ENCODE data around the gene VAMP2.

Gene VAMP2

DNA sequence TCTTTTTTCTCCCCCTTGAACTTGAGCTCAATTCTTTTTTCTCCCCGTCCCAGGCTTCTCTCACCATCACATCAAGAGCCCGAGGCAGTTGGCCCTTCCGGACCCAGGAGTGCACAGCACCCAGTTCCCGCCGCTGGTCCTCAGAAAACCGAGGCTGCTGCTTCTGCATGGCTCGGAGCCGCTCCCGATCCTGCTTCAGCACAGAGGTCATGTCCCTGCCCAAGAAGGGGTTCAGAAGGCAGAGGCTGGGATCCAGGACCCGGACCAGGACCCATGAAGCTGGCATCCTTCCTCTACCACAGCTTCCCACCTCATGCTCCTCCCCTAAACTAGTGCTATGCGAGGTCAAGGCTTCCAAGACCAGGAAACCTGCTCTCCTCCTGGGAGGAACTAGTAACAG lies 21.0 kb downstream of the VAMP2 start:
- no peak for DNase-seq

- no peak for DNase-seq
These were observed 21.7 kb downstream of the VAMP2 start for GRCh38 chr17:8141045-8141444.

GRCh38 chr17:8140065-8141029 lies 22.4 kb downstream of the VAMP2 start:
- no peak for DNase-seq

DNA sequence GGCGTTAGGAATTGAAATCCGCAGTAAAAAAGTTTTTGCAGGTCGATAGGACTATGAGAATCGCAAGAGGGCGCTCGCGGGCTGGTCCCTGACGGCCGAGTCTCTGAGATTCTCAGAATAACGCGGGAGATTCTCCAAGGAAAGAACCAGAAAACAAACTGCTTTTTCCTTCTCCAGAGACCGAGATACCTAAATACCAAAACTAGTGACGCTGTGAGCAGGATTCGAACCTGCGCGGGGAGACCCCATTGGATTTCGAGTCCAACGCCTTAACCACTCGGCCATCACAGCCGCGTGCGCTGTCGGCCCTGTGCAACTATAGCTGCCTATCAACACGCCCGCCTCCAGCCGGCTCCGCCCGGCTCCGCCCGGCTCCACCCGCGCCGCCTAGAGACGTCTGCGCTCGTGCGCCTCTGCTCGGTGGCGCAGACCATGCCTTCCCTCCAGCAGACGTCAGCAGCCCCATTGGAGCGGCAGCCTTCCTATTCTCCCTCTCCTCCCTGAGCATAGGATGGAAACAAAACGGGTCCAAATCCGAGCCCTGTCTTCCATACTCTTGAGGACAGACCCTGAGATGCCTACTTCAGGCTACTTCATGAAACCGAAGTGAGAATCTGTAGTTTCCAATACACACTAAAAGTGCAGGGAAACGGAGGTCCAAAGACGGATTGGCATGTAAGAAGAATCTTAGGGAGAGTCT lies 23.9 kb downstream of the VAMP2 start:
- peak; percentile 99 for DNase-seq

- no peak for DNase-seq
These were observed 24.4 kb downstream of the VAMP2 start for GRCh38 chr17:8138374-8138671.

GRCh38 chr17:8137645-8138373 lies 24.9 kb downstream of the VAMP2 start:
- DNase-seq, result no peak

DNA sequence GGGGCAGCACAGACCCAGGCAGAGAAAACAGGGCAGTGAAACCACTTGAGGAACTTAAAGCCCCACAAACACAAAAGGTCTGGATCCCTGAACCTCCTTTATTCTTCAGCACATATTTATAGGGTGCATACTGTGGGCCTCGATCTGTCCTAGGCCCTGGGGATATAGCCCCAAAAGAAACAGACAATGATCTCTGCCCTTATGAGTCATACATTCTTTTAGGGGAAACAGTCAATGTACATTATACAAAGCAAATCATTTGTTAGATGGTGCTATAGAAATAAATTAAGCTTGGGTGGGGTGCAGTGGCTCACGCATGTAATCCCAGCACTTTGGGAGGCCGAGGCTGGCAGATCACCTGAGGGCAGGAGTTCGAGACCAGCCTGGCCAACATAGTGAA lies 28.8 kb downstream of the VAMP2 start:
- DNase-seq, result no peak

DNA sequence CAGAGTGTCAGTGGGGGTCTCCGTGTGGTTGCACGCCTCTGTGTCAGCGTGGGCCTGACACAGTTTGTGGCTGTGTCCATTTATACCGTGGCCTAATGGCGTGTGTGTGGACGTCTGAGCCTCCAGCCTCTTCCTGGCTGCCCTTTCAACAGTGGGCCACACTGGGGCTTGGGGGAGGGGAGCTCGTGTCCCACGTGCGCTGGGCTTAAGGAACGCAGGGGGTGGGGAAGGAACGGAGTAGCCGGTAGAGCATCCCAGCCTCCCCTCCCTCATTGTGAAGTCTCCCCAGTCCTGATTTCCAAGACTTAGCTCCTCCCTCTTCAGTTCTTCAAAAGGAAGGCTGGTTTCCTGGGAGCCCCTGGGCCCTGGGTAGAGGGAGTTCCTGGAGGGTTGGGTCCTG lies 29.3 kb downstream of the VAMP2 start:
- no peak for DNase-seq

- no peak for DNase-seq
These were observed 30.8 kb downstream of the VAMP2 start for GRCh38 chr17:8131844-8132441.

DNA sequence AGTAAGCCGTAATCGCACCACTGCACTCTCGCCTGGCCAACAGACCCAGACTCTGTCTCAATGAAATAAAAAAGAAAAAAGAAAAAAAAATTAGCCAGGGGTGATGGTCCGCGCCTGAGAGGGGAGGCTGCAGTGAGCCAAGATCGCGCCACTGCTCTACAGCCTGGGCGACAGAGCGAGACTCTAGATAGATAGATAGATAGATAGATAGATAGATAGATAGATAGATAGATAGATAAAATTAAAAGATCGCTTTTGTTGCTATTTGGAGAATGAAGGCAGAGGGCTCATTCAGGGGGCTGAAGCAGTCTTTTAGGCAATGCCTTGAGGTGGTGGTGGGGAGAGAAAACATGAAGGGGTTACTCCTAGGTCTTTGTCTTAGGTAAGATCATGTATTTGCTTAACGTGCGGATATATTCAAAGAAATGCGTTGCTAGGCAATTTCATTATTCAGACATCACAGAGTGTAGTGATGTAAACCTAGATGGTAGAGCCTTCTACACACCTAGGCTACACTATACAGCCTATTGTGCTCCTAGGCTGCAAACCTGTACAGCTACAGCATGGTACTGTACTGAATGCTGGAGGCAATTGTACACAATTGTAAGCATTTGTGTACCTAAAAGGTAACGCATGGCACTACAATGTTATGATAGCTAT lies 34.5 kb downstream of the VAMP2 start:
- no peak for DNase-seq

GRCh38 chr17:8126491-8127066 lies 36.2 kb downstream of the VAMP2 start:
- peak; percentile 50 for DNase-seq

DNA sequence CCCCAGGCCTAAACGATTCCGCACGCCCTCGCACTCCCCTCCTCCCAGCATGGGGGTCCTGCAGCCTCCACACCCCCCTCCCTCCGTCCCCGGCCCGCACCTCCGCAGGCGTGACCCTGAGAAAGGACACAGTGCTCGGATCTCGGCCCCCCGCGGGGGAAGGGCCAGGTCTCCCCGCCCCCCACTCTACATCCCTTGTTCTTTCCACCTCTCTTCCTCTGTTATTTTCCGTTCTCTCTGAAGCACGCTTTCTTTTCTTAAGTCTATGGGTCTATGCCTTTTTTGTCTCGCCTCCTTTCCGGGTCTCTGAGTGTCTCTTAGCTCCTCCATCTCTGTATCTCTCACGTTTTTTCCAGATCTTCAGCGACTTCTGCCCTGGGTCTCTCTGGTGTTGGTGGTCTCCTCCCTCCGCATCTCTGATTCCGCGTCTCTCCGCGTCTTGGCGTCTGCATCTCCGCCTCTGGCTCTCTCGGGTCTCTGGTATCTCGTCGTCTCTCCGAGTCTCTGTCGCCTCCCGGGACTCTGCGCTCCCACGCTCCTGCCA lies 36.7 kb downstream of the VAMP2 start:
- peak; percentile 43 for DNase-seq

DNA sequence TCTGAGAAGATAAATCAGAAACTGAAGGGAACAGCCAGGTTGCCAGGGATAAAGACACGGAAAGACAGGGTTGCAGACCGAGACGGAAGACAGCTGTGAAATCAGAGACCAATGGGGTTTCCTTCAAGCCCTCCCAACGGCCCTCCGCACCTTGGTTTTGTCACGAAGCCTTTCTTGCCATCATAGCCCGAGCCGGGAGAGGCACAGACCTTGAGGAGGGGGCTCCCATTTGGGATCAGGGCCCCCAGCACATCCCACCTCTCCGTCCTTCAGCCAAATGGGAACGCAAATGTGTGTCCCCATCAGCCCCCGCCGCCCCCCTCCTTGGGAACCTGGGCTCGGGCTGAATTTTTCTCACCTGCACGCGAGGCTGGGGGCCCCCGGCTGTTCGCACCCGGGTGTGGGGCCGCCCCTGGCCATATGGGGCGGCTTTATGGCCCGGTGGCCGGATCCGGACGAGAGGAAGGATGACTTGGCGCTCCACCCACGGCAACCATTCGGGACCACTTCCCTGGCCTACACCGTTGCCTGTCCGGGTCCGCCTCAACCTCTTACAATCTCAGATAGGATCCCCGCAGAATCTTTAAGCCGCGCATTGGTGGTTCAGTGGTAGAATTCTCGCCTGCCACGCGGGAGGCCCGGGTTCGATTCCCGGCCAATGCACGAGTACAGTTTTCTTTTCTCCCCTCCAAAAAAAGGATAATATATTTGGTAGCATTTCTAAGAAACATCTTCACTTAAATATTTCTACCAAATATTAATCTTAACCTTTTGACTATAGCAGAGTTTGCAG lies 37.4 kb downstream of the VAMP2 start:
- peak; percentile 84 for DNase-seq

DNA sequence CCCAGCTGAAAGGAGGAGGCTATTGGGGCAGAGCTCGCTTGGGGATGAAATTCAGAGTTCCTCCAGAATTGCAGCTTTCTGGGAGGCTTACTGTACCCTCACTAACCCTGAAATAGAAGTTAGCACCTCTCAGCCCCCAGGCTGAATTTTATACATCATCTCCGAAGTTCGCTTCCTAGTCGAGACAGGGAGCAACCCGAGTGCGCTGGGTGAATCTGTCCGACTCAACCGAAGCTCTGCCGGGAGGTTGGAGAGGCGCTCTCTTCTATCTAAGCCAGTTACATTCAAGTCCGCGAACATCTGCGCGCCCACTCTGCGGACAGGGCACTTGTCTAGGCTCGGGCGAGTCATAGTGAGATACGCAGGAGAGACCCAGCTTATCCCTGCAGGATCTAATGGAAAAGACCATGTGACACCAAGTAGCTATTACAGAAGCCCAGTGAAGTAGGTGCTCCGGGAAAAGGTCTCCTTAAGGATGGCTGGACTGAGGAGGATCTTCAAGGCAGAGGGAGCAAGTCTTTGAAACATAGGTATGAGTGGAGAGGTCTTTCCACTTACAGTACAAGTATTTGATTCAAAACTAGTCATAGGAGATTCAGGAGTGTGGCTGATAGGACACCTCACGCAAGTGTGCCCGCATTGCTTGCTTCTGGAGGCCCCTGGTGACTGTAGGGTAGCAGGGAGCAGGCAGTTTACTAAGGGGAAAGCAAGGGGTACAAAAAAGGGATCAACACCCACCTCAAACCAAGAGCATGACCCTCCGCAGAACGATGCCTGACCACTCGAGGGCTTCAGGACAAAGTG lies 38.2 kb downstream of the VAMP2 start:
- DNase-seq, result peak; percentile 28

- no peak for DNase-seq
These were observed 38.9 kb downstream of the VAMP2 start, which contains the start of gene HES7 for GRCh38 chr17:8123695-8124349. HES7 (minus strand) TSS chr17:8124106; CDS start chr17:8124084, 22 bp downstream.

- peak; percentile 38 for DNase-seq
These were observed 39.6 kb downstream of the VAMP2 start for GRCh38 chr17:8122924-8123694.

- no peak for DNase-seq
These were observed 40.3 kb downstream of the VAMP2 start for GRCh38 chr17:8122422-8122923.

- DNase-seq, result peak; percentile 66
These were observed 40.9 kb downstream of the VAMP2 start for GRCh38 chr17:8121681-8122421.

All from hematopoietic multipotent progenitor cell treated with erythropoietin and hydrocortisone succinate and interleukin-3 and kit ligand, for 8 days (in vitro differentiated cells).